Activated B cell treated with CpG ODN at 0.5 μM for 24 hours (primary cell): Measurements from ENCODE around the gene RERE. TPM values are rescaled to one million over a fixed set of nuclear protein-coding genes. Genes with fewer than 3 reads are reported as not detected.

Experiments
- ATAC-seq: fragments of 200-7000 bp; cut with Tn5 transposase; one replicate; pipeline ENCODE4 v1.10.0; 2021; ENCODE audit warnings: low read depth, mild to moderate bottlenecking, moderate library complexity
- CTCF ChIA-PET: fragments of 350-600 bp; sonication (Branson Sonifier 250); formaldehyde crosslinking; loops from one replicate; lab custom pipeline; 2021; ENCODE audit warnings: antibody characterized with exemption; lab: Charles Lee
- POLR2A ChIA-PET: fragments of 350-600 bp; sonication (Branson Sonifier 250); formaldehyde crosslinking; loops from one replicate; lab custom pipeline; 2021; ENCODE audit warnings: antibody characterized with exemption; lab: Charles Lee
- DNase-seq: peaks from one replicate; pipeline ENCODE4 v3.0.0; 2022
- H3K27ac Mint-ChIP-seq: one replicate; pipeline ENCODE4 v1.8.0; 2020; ENCODE audit warnings: mixed read lengths
- H3K27me3 Mint-ChIP-seq: one replicate; pipeline ENCODE4 v1.8.0; 2021; ENCODE audit warnings: mixed read lengths
- H3K36me3 Mint-ChIP-seq: one replicate; pipeline ENCODE4 v1.8.0; 2021; ENCODE audit warnings: low read depth, mixed read lengths
- H3K4me1 Mint-ChIP-seq: one replicate; pipeline ENCODE4 v1.8.0; 2021; ENCODE audit warnings: mixed read lengths
- H3K4me3 Mint-ChIP-seq: one replicate; pipeline ENCODE4 v1.8.0; 2020; ENCODE audit warnings: mild to moderate bottlenecking, mixed read lengths
- H3K9me3 Mint-ChIP-seq: one replicate; pipeline ENCODE4 v1.8.0; 2020; ENCODE audit warnings: mixed read lengths
- CTCF ChIP-seq: fragments of 200-600 bp; IDR thresholded peaks from one replicate; pipeline ENCODE4 v1.8.0; 2022; ENCODE audit warnings: antibody characterized with exemption, mild to moderate bottlenecking
- intact Hi-C: fragments of 100-400 bp; cut with micrococcal nuclease; formaldehyde crosslinking; loops from one replicate; pipeline ENCODE4 v1.15.1; 2024
- total RNA-seq: library from RNA; stranded (reverse); gene quantifications from 2 replicates; pipeline ENCODE4 v1.2.3, GENCODE V29; 2022

RERE gene
- total RNA-seq, 1 donor from 2014 or later, result 98.8 TPM

GRCh38 chr1:8629241-8630091 lies 188.0 kb downstream of the RERE start:
- Mint-ChIP-seq H3K4me3 (peak overlapping the region; percentile 73), H3K9me3 (no peaks in the 10 kb centered on the region), H3K4me1 (peaks cover 94% of the 10 kb centered on the region), H3K36me3 (no peaks in the 10 kb centered on the region), H3K27me3 (no peaks in the 10 kb centered on the region), H3K27ac (peak overlapping the region; percentile 92)
- DNase-seq, result no peak
- TF ChIP-seq CTCF, result no peak
- CTCF ChIA-PET, result interaction anchor here (1.4 to 1.5 kb wide), 3 partner anchors 9 to 94 kb away, joined by 3 read pairs; no protein-coding TSS in a partner anchor
- POLR2A ChIA-PET, result interaction anchor here (0.6 to 1.8 kb wide), 11 partner anchors 9 to 234 kb away, joined by 3 to 6 read pairs (median 3); no protein-coding TSS in a partner anchor
- intact Hi-C loops, result loop anchor here (1.0 to 5.0 kb wide), 4 partner anchors 13 to 67 kb away; no protein-coding TSS in a partner anchor
- peak; percentile 84 for ATAC-seq

GRCh38 chr1:8628606-8629005 lies 188.8 kb downstream of the RERE start:
- no peak for ATAC-seq
- Mint-ChIP-seq H3K27me3 (no peaks in the 10 kb centered on the region), H3K4me3 (peak overlapping the region; percentile 73), H3K27ac (peak overlapping the region; percentile 92), H3K9me3 (no peaks in the 10 kb centered on the region), H3K4me1 (peaks cover 94% of the 10 kb centered on the region), H3K36me3 (no peaks in the 10 kb centered on the region)
- intact Hi-C loops, result loop anchor here (1.0 to 5.0 kb wide), 4 partner anchors 14 to 66 kb away; no protein-coding TSS in a partner anchor
- DNase-seq, result no peak
- no peak for TF ChIP-seq CTCF
- CTCF ChIA-PET, result interaction anchor here (0.9 to 1.5 kb wide), 5 partner anchors 16 to 95 kb away, joined by 3 to 6 read pairs (median 3); no protein-coding TSS in a partner anchor
- POLR2A ChIA-PET, result interaction anchor here (0.8 to 1.8 kb wide), 7 partner anchors 8 to 250 kb away, joined by 3 to 5 read pairs (median 3); partner anchors contain the start of gene ENO1

GRCh38 chr1:8627728-8628127 lies 189.7 kb downstream of the RERE start:
- DNase-seq (no peak), ATAC-seq (no peak)
- no peaks in the 10 kb centered on the region for H3K9me3 Mint-ChIP-seq
- no peaks in the 10 kb centered on the region for H3K36me3 Mint-ChIP-seq
- peak overlapping the region; percentile 9 for H3K4me3 Mint-ChIP-seq
- POLR2A ChIA-PET, result interaction anchor here (0.6 to 1.2 kb wide), 8 partner anchors 9 to 251 kb away, joined by 3 to 14 read pairs (median 3); partner anchors contain the start of gene ENO1
- H3K27me3 Mint-ChIP-seq, result no peaks in the 10 kb centered on the region
- intact Hi-C loops, result loop anchor here (2.0 to 5.0 kb wide), 2 partner anchors 15 to 65 kb away; no protein-coding TSS in a partner anchor
- no peak for TF ChIP-seq CTCF
- peak overlapping the region; percentile 92 for H3K27ac Mint-ChIP-seq
- CTCF ChIA-PET, result interaction anchor here (0.6 to 1.3 kb wide), 8 partner anchors 16 to 629 kb away, joined by 3 to 6 read pairs (median 3); no protein-coding TSS in a partner anchor
- peaks cover 96% of the 10 kb centered on the region for H3K4me1 Mint-ChIP-seq

GRCh38 chr1:8625981-8626898 lies 191.2 kb downstream of the RERE start:
- peaks cover 96% of the 10 kb centered on the region for H3K4me1 Mint-ChIP-seq
- no peaks in the 10 kb centered on the region for H3K36me3 Mint-ChIP-seq
- intact Hi-C loops, result loop anchor here (5.0 kb wide), 1 partner anchor 64 kb away; no protein-coding TSS in a partner anchor
- CTCF ChIA-PET, result interaction anchor here (1.2 to 1.4 kb wide), 2 partner anchors 43 to 64 kb away, joined by 3 to 4 read pairs; no protein-coding TSS in a partner anchor
- TF ChIP-seq CTCF, result no peak
- H3K4me3 Mint-ChIP-seq, result peak overlapping the region; percentile 36
- no peak for ATAC-seq
- H3K9me3 Mint-ChIP-seq, result no peaks in the 10 kb centered on the region
- no peaks in the 10 kb centered on the region for H3K27me3 Mint-ChIP-seq
- POLR2A ChIA-PET, result interaction anchor here (0.6 to 1.2 kb wide), 2 partner anchors 10 to 22 kb away, joined by 3 to 6 read pairs; no protein-coding TSS in a partner anchor
- peak overlapping the region; percentile 92 for H3K27ac Mint-ChIP-seq
- DNase-seq, result no peak
